ENCODE data around the gene GORASP2.
"Not testable (repeated sequence)": the region's sequence is repeated elsewhere in the genome, so short reads cannot be mapped to it uniquely, and the experiment has no call there.

Gene GORASP2

DNA sequence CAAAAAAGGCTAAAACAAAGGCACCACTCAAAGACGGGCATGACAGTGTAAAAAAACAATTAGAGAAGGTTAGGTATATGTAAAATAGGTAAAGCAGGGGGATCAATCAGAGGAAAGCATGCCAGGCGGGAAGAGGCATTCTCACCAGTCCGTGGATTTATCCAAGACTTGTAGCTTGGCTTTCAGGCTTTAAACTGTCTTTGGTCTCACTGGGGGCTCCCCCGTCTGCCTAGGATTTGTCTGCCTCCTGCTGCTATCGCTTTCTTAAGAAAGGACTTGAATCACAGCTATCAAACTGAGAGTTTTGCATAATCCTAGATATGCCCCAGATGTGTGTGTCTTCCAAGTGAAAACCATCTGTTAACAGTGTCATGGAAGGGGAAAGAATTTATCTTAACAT lies 11.1 kb upstream of the GORASP2 start:
- no peak overlapping the region for H3K4me3 ChIP-seq (ENCODE audit: low read depth, low read length)
- POLR2A ChIA-PET, result interaction anchor here (1.0 kb wide), 1 partner anchor 11 kb away, joined by 3 read pairs; the partner anchor contains the start of gene GORASP2
- CTCF ChIA-PET, result interaction anchor here (0.6 to 1.2 kb wide), 5 partner anchors 8 to 159 kb away, joined by 3 to 6 read pairs (median 3); partner anchors contain the start of gene GORASP2
- H3K4me1 ChIP-seq (ENCODE audit: control insufficient read depth, insufficient read depth, low read length), result no peaks in the 10 kb centered on the region
- TF ChIP-seq ZNF548 (tag by site-specific recombination; IDR thresholded peaks at IDR 0.05), result no peak
- no peak for TF ChIP-seq GLIS2 (tag by site-specific recombination; IDR thresholded peaks at IDR 0.05)
- TF ChIP-seq HOXA7 (CRISPR knock-in tag; IDR thresholded peaks at IDR 0.05; ENCODE audit: borderline replicate concordance), result no peak
- no peak for TF ChIP-seq ZNF529 (tag by site-specific recombination; IDR thresholded peaks at IDR 0.05; ENCODE audit: insufficient replicate concordance)
- no peak for TF ChIP-seq ZNF521 (tag by site-specific recombination; IDR thresholded peaks at IDR 0.05)
- no peak for TF ChIP-seq ZNF677 (tag by site-specific recombination; IDR thresholded peaks at IDR 0.05)
- no peak for TF ChIP-seq HOXC10 (CRISPR knock-in tag; IDR thresholded peaks at IDR 0.05)
- TF ChIP-seq, protein P1, sequence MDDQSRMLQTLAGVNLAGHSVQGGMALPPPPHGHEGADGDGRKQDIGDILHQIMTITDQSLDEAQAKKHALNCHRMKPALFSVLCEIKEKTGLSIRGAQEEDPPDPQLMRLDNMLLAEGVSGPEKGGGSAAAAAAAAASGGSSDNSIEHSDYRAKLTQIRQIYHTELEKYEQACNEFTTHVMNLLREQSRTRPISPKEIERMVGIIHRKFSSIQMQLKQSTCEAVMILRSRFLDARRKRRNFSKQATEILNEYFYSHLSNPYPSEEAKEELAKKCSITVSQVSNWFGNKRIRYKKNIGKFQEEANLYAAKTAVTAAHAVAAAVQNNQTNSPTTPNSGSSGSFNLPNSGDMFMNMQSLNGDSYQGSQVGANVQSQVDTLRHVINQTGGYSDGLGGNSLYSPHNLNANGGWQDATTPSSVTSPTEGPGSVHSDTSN (CRISPR knock-in tag; IDR thresholded peaks at IDR 0.05), result no peak
- no peak for TF ChIP-seq KLF8 (tag by site-specific recombination; IDR thresholded peaks at IDR 0.05)
- no peak for TF ChIP-seq ZNF544 (tag by site-specific recombination; IDR thresholded peaks at IDR 0.05)
- no peak for TF ChIP-seq ZNF514 (tag by site-specific recombination; IDR thresholded peaks at IDR 0.05)
- TF ChIP-seq ZNF404 (tag by site-specific recombination; IDR thresholded peaks at IDR 0.05), result no peak
- no peak for TF ChIP-seq ZNF292 (tag by site-specific recombination; IDR thresholded peaks at IDR 0.05; ENCODE audit: borderline replicate concordance, low read depth)
- no peak for TF ChIP-seq ZNF174 (tag by site-specific recombination; IDR thresholded peaks at IDR 0.05)
- TF ChIP-seq GLI2 (tag by site-specific recombination; IDR thresholded peaks at IDR 0.05; ENCODE audit: borderline replicate concordance, low read depth), result no peak
- no peak for TF ChIP-seq ZNF37A (tag by site-specific recombination; IDR thresholded peaks at IDR 0.05)
- no peaks in the 10 kb centered on the region for H3K36me3 ChIP-seq (ENCODE audit: control insufficient read depth in 2 of 2, insufficient read depth in 1 of 2, low read length in 2 of 2)
- H3K9me3 ChIP-seq (ENCODE audit: control insufficient read depth, insufficient read depth, low read depth, low read length), result no peaks in the 10 kb centered on the region
- H3K27ac ChIP-seq (ENCODE audit: extremely low read depth, low read depth, low read length), result no peak overlapping the region

DNA sequence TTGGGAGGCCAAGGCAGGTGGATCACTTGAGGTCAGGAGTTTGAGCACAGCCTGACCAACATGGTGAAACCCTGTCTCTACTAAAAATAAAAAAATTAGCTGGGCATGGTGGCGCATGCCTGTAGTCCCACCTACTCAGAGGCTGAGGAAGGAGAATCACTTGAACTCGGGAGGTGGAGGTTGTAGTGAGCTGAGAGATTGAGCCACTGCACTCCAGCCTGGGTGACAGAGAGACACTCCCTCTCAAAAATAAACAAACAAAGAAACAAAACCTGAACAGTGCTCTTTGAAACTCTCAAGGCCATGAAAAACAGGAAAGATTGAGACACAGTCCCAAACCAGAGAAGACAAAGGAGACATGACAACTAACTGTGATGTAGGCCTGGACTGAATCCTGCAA lies 7.2 kb upstream of the GORASP2 start:
- H3K4me1 ChIP-seq (ENCODE audit: control insufficient read depth, insufficient read depth, low read length); H3K4me3 ChIP-seq (ENCODE audit: low read depth, low read length); H3K27ac ChIP-seq (ENCODE audit: extremely low read depth, low read depth, low read length); H3K9me3 ChIP-seq (ENCODE audit: control insufficient read depth, insufficient read depth, low read depth, low read length); POLR2A ChIA-PET; H3K36me3 ChIP-seq (ENCODE audit: control insufficient read depth in 2 of 2, insufficient read depth in 1 of 2, low read length in 2 of 2): not testable (repeated sequence)
- CTCF ChIA-PET, result interaction anchor here (0.6 kb wide), 2 partner anchors 49 to 719 kb away, joined by 3 read pairs; no protein-coding TSS in a partner anchor

DNA sequence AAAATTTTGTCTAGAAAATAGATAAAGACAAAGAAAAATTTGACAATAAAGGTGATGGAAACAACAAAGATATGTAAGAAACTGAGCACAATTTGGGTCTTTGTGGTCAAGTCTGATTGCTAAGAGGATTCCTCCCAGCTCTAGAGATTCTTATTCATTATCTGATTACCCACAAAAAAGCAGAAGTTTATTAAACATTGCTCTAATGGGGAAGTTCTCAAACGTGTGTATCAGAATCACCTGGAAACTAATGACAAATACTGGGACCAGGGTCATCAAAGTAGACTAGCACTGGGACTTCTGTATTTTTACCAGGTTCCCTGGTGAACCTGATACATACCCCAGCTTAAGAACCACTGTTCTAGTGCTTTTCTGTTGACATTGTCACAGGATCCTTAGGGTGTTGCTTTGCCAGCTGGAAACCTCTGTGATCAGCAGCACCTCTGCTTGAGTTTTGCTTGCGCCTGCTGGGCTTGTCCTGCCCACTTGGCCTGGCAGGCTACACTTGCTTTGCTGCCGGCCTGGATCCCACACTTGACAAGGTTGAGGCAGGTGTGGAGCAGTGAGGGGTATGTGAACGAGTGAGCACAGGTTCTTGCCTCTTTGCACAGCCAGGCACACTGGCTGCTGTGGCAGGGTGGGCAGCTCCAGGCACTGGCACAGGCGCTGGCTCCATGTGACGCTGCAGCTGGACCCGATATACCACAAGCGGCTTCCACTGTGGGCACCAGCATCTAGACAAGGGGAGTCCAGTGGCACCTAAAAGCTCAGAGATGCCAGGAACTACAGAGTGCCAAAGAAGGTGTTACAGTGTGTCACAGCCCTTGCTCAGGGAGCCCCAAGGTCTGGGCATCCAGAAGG lies 6.2 kb upstream of the GORASP2 start:
- ChIA-PET POLR2A (no interaction called here), CTCF (interaction anchor here (0.6 kb wide), 1 partner anchor 720 kb away, joined by 3 read pairs; no protein-coding TSS in a partner anchor)
- H3K4me3 ChIP-seq (ENCODE audit: low read depth, low read length), result no peak overlapping the region
- no peaks in the 10 kb centered on the region for H3K36me3 ChIP-seq (ENCODE audit: control insufficient read depth in 2 of 2, insufficient read depth in 1 of 2, low read length in 2 of 2)
- H3K9me3 ChIP-seq (ENCODE audit: control insufficient read depth, insufficient read depth, low read depth, low read length), result no peaks in the 10 kb centered on the region
- H3K4me1 ChIP-seq (ENCODE audit: control insufficient read depth, insufficient read depth, low read length), result no peaks in the 10 kb centered on the region
- no peak overlapping the region for H3K27ac ChIP-seq (ENCODE audit: extremely low read depth, low read depth, low read length)
- TF ChIP-seq IKZF3 (tag by site-specific recombination; IDR thresholded peaks at IDR 0.05) (no peak), ZNF10 (tag by site-specific recombination; IDR thresholded peaks at IDR 0.05) (no peak), ZNF366 (tag by site-specific recombination; conservative IDR thresholded peaks at IDR 0.05) (no peak), ZNF792 (tag by site-specific recombination; IDR thresholded peaks at IDR 0.05) (no peak), REPIN1 (tag by site-specific recombination; IDR thresholded peaks at IDR 0.05; ENCODE audit: low read depth) (no peak), MZF1 (tag by site-specific recombination; IDR thresholded peaks at IDR 0.05; ENCODE audit: borderline replicate concordance) (no peak), ZNF548 (tag by site-specific recombination; IDR thresholded peaks at IDR 0.05) (no peak), ZNF239 (tag by site-specific recombination; IDR thresholded peaks at IDR 0.05) (no peak), ZNF544 (tag by site-specific recombination; IDR thresholded peaks at IDR 0.05) (no peak), ZNF596 (tag by site-specific recombination; IDR thresholded peaks at IDR 0.05) (no peak), GLI4 (tag by site-specific recombination; IDR thresholded peaks at IDR 0.05) (no peak), ZNF433 (tag by site-specific recombination; IDR thresholded peaks at IDR 0.05; ENCODE audit: low read depth) (no peak)
- TF ChIP-seq, protein P2, sequence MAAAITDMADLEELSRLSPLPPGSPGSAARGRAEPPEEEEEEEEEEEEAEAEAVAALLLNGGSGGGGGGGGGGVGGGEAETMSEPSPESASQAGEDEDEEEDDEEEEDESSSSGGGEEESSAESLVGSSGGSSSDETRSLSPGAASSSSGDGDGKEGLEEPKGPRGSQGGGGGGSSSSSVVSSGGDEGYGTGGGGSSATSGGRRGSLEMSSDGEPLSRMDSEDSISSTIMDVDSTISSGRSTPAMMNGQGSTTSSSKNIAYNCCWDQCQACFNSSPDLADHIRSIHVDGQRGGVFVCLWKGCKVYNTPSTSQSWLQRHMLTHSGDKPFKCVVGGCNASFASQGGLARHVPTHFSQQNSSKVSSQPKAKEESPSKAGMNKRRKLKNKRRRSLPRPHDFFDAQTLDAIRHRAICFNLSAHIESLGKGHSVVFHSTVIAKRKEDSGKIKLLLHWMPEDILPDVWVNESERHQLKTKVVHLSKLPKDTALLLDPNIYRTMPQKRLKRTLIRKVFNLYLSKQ (tag by site-specific recombination; IDR thresholded peaks at IDR 0.05; ENCODE audit: borderline replicate concordance), result no peak
- TF ChIP-seq, protein P3, sequence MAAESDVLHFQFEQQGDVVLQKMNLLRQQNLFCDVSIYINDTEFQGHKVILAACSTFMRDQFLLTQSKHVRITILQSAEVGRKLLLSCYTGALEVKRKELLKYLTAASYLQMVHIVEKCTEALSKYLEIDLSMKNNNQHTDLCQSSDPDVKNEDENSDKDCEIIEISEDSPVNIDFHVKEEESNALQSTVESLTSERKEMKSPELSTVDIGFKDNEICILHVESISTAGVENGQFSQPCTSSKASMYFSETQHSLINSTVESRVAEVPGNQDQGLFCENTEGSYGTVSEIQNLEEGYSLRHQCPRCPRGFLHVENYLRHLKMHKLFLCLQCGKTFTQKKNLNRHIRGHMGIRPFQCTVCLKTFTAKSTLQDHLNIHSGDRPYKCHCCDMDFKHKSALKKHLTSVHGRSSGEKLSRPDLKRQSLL (tag by site-specific recombination; IDR thresholded peaks at IDR 0.05), result no peak
